Upper lobe of left lung (tissue), 6 donors: ENCODE measurements around the gene KIF6. TPM values are rescaled to one million over a fixed set of nuclear protein-coding genes. Genes with fewer than 3 reads are reported as not detected.
"Not testable (repeated sequence)": the region's sequence is repeated elsewhere in the genome, so short reads cannot be mapped to it uniquely, and the experiment has no call there.

Experiments used
- ATAC-seq, 2 donors: fragments of 200-7000 bp; cut with Tn5 transposase; one replicate each; pipeline ENCODE4 v1.9.1; 2022; ENCODE audit warnings: mild to moderate bottlenecking in 2 of 2, moderate library complexity in 2 of 2; ENCODE audit not compliant: low FRiP score in 2 of 2
- DNase-seq, 2 donors: peaks; one replicate each; pipeline ENCODE4 v3.0.0-alpha.2; 2019 to 2020
- H3K27ac ChIP-seq, 4 donors: fragments of 200-600 bp; sonication (generic); one replicate each; pipeline ENCODE4 v1.5.1; 2016 to 2019
- H3K27me3 ChIP-seq, 4 donors: fragments of 200-600 bp; sonication (generic); one replicate each; pipeline ENCODE4 v1.5.1; 2017 to 2019
- H3K36me3 ChIP-seq, 4 donors: fragments of 200-600 bp; sonication (generic); one replicate each; pipeline ENCODE4 v1.5.1; 2016 to 2019
- H3K4me1 ChIP-seq, 4 donors: fragments of 200-600 bp; sonication (generic); one replicate each; pipeline ENCODE4 v1.5.1; 2018 to 2019
- H3K4me3 ChIP-seq, 4 donors: fragments of 200-600 bp; sonication (generic); one replicate each; pipeline ENCODE4 v1.5.1; 2017 to 2019; ENCODE audit warnings: mild to moderate bottlenecking in 2 of 4, moderate library complexity in 1 of 4
- H3K9me3 ChIP-seq, 4 donors: fragments of 200-600 bp; sonication (generic); one replicate each; pipeline ENCODE4 v1.5.1; 2018 to 2019
- CTCF ChIP-seq, 6 experiments: fragments of 450-650 bp in 4 of 6; fragments of 200-600 bp in 2 of 6; sonication (generic) in 2 of 6; IDR thresholded peaks; one replicate each; pipeline ENCODE4 v1.5.1; 2016 to 2019; ENCODE audit warnings: antibody characterized with exemption in 6 of 6
- EP300 ChIP-seq, 4 donors: sonication (generic); formaldehyde crosslinking; IDR thresholded peaks; one replicate each; pipeline ENCODE4 v1.5.1; 2017; ENCODE audit warnings: antibody characterized with exemption in 4 of 4, control low read depth in 2 of 4
- POLR2A ChIP-seq, 4 donors: fragments of 450-650 bp; IDR thresholded peaks; one replicate each; pipeline ENCODE4 v1.5.1; 2016 to 2017; ENCODE audit warnings: antibody characterized with exemption in 4 of 4, mild to moderate bottlenecking in 2 of 4
- POLR2AphosphoS5 ChIP-seq, 2 donors: sonication (generic); formaldehyde crosslinking; IDR thresholded peaks; one replicate each; pipeline ENCODE4 v1.5.1; 2017; ENCODE audit warnings: antibody characterized with exemption in 2 of 2
- WGBS, 2 donors: methylation state at CpG; one replicate each; pipeline ENCODE4 v1.1.5; 2017 to 2018; 5-methylcytosine and 5-hydroxymethylcytosine counted together
- total RNA-seq, 6 donors: library from RNA; depleted of rRNA in 4 of 6; stranded (reverse); fragments of >200 nt in 4 of 6; gene quantifications; one replicate each; pipeline versions ENCODE4 v1.1.0 to v1.2.1, GENCODE V29; 2016 to 2021
- donor health status: DM: no; HTN: no; CAD: no; lungs with moderate emphysema.
- donor health status: DM: no; HTN: yes; CAD: no; lungs with severe emphysema.

Gene KIF6
- total RNA-seq, 6 donors from 2014 or later = 0.55 to 7.9 (median 1.5) TPM

DNA sequence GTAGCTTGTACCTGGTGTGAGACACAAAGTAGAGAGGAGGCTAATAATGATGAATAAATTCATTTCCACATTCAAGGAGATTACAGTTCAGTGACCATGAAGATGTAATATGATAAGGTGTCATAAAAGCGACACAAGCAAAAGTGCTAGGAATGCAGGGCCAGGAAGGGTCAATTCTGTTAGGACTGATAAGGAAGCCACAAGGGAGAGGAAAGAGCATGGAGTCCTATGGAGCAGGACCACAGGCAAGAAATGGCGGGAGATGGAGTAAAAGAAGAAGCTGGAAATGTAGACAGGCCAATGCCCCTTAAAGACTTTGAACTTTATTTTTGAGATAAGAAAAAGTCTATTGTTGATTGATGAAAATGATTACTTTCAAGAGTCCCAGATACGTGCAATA lies 240.9 kb downstream of the KIF6 start:
- Histone ChIP-seq H3K9me3 (no peaks in the 10 kb centered on the region), H3K4me1 (no peaks in the 10 kb centered on the region), H3K36me3 (no peaks in the 10 kb centered on the region), H3K27ac (no peak overlapping the region), H3K27me3 (no peaks in the 10 kb centered on the region), H3K4me3 (no peak overlapping the region)
- ATAC-seq (no peak), DNase-seq (no peak)
- TF ChIP-seq CTCF (IDR thresholded peaks at IDR 0.05) (no peak), POLR2A (IDR thresholded peaks at IDR 0.05) (no peak), EP300 (IDR thresholded peaks at IDR 0.05) (no peak), POLR2AphosphoS5 (IDR thresholded peaks at IDR 0.05) (no peak)
- WGBS, 2 donors = 78 to 85% methylated on average over 3 of the region's 3 CpGs

- not testable (repeated sequence) for H3K4me3 ChIP-seq, H3K9me3 ChIP-seq, ATAC-seq, DNase-seq, H3K36me3 ChIP-seq, H3K27ac ChIP-seq, H3K27me3 ChIP-seq, H3K4me1 ChIP-seq
- WGBS, 2 donors = 73 to 77% methylated on average over 1 of the region's 1 CpG
Measured at GRCh38 chr6:39479819-39480218, 245.4 kb downstream of the KIF6 start.

DNA sequence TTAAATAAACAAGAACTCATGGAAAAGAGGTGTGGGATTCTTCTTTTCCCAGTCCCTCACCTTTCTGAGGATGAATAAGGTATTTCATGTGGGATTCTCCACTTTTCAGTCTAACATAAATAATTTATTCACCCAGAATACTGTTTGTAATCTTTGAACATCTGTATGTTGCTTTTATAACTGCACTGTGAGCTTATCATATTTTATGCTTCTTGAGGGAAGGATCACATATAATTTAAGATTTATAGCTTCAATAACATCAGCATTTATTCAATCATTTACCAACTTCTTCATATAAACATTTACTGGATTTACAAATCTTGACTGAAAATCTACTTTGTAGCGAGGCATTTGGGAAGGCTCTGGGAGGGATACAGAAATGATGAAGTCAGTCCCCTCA lies 248.5 kb downstream of the KIF6 start:
- WGBS, 2 donors = 82 to 89% methylated on average over 1 of the region's 1 CpG
- no peaks in the 10 kb centered on the region for H3K27me3 ChIP-seq
- TF ChIP-seq CTCF (IDR thresholded peaks at IDR 0.05) (no peak), EP300 (IDR thresholded peaks at IDR 0.05) (no peak), POLR2AphosphoS5 (IDR thresholded peaks at IDR 0.05) (no peak), POLR2A (IDR thresholded peaks at IDR 0.05) (no peak)
- H3K4me1 ChIP-seq = no peaks in the 10 kb centered on the region
- ATAC-seq (no peak), DNase-seq (no peak)
- no peak overlapping the region for H3K4me3 ChIP-seq
- H3K9me3 ChIP-seq = no peaks in the 10 kb centered on the region
- no peaks in the 10 kb centered on the region for H3K36me3 ChIP-seq
- H3K27ac ChIP-seq = no peak overlapping the region

- Histone ChIP-seq H3K36me3 (no peaks in the 10 kb centered on the region), H3K4me1 (no peaks in the 10 kb centered on the region), H3K27ac (no peak overlapping the region), H3K4me3 (no peak overlapping the region), H3K9me3 (no peaks in the 10 kb centered on the region), H3K27me3 (no peaks in the 10 kb centered on the region)
- WGBS, 2 donors = 84 to 88% methylated on average over 1 of the region's 1 CpG
- DNase-seq (no peak), ATAC-seq (no peak)
- TF ChIP-seq POLR2AphosphoS5 (IDR thresholded peaks at IDR 0.05) (no peak), EP300 (IDR thresholded peaks at IDR 0.05) (no peak), POLR2A (IDR thresholded peaks at IDR 0.05) (no peak), CTCF (IDR thresholded peaks at IDR 0.05) (no peak)
Measured at GRCh38 chr6:39476151-39476550, 249.1 kb downstream of the KIF6 start.

DNA sequence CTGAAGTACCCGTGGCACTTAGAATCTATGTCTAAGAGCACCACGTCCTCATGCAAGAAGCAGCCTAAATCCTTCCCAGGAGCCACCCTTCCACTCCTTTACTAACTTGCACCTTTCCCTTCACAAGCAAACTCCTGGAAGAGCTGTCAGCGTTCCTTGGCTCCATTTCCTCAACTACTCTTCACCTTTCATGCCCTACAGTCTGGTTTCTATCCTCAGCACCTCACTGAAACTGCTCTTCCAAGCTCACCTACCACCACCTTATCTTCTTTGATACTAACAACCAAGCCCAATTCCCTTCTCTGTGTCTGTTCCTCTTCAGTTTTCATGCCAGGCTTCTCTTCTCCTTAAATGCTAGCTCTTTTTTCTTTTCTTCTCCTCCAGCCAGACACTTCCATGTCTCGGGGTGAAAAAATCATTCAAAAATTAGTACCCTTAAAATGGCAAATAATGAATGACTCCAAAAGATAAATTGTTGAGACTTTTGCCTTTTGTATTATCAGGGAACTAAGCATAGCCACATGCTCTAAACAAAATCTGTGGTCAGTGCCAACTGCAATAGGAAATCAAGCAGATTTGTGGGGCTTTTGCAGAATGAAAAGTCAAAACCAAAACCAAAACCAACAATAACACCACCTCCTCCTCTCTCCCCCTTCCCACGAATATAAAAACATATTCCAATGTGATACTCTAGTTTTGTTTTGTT lies 253.1 kb downstream of the KIF6 start:
- no peak overlapping the region for H3K4me3 ChIP-seq
- peaks cover 0 to 4% (median 0%) of the 10 kb centered on the region in 4 donors for H3K9me3 ChIP-seq
- TF ChIP-seq CTCF (IDR thresholded peaks at IDR 0.05) (no peak), POLR2A (IDR thresholded peaks at IDR 0.05) (no peak), POLR2AphosphoS5 (IDR thresholded peaks at IDR 0.05) (no peak)
- no peak for DNase-seq
- H3K36me3 ChIP-seq = no peaks in the 10 kb centered on the region
- peak overlapping the region in 1 of 4 donors; percentile 8 for H3K27ac ChIP-seq
- H3K27me3 ChIP-seq = no peaks in the 10 kb centered on the region
- WGBS, 2 donors = 56 to 62% methylated on average over 5 of the region's 5 CpGs
- H3K4me1 ChIP-seq = no peaks in the 10 kb centered on the region
- no peak for ATAC-seq
